HEK293 (cell line): ENCODE results near the gene PPP6R1.

Experiments
- HOXC10 ChIP-seq: sonication (generic); formaldehyde crosslinking; IDR thresholded peaks from 2 replicates; pipeline ENCODE4 v1.8.1; 2023; ENCODE audit warnings: mild to moderate bottlenecking, missing genetic modification reagents
- KLF10 ChIP-seq: fragments of 450-650 bp; IDR thresholded peaks from 2 replicates; pipeline ENCODE4 v1.5.1; 2018; ENCODE audit warnings: missing biosample characterization, mild to moderate bottlenecking, missing genetic modification characterization
- KLF16 ChIP-seq: fragments of 450-650 bp; formaldehyde crosslinking; IDR thresholded peaks from 2 replicates; pipeline ENCODE4 v1.5.1; 2017; ENCODE audit warnings: missing biosample characterization, missing genetic modification characterization
- MYNN ChIP-seq: fragments of 450-650 bp; formaldehyde crosslinking; IDR thresholded peaks from 2 replicates; pipeline ENCODE4 v1.5.1; 2016; ENCODE audit warnings: missing biosample characterization, missing genetic modification characterization, borderline replicate concordance
- MZF1 ChIP-seq: fragments of 450-650 bp; formaldehyde crosslinking; IDR thresholded peaks from 2 replicates; pipeline ENCODE4 v1.5.1; 2017; ENCODE audit warnings: missing biosample characterization, missing genetic modification characterization, borderline replicate concordance
- RBAK ChIP-seq: fragments of 450-650 bp; formaldehyde crosslinking; IDR thresholded peaks from 2 replicates; pipeline ENCODE4 v1.5.1; 2016; ENCODE audit warnings: missing biosample characterization, missing genetic modification characterization
- SP2 ChIP-seq: fragments of 450-650 bp; formaldehyde crosslinking; IDR thresholded peaks from 2 replicates; pipeline ENCODE4 v1.5.1; 2016; ENCODE audit warnings: missing biosample characterization, missing genetic modification characterization
- SP3 ChIP-seq: fragments of 450-650 bp; formaldehyde crosslinking; IDR thresholded peaks from 2 replicates; pipeline ENCODE4 v1.5.1; 2016; ENCODE audit warnings: missing biosample characterization, missing genetic modification characterization
- ZBTB48 ChIP-seq: fragments of 450-650 bp; formaldehyde crosslinking; IDR thresholded peaks from 2 replicates; pipeline ENCODE4 v1.5.1; 2016; ENCODE audit warnings: missing biosample characterization, missing genetic modification characterization
- ZBTB7A ChIP-seq: fragments of 450-650 bp; formaldehyde crosslinking; IDR thresholded peaks from 2 replicates; pipeline ENCODE4 v1.5.1; 2016; ENCODE audit warnings: low read depth, missing biosample characterization, missing genetic modification characterization
- ZFP3 ChIP-seq: fragments of 450-650 bp; formaldehyde crosslinking; IDR thresholded peaks from 2 replicates; pipeline ENCODE4 v1.5.1; 2016; ENCODE audit warnings: low read depth, missing biosample characterization, missing genetic modification characterization
- ZNF140 ChIP-seq: fragments of 450-650 bp; formaldehyde crosslinking; IDR thresholded peaks from 2 replicates; pipeline ENCODE4 v1.5.1; 2016; ENCODE audit warnings: missing biosample characterization, missing genetic modification characterization
- ZNF239 ChIP-seq: fragments of 450-650 bp; formaldehyde crosslinking; IDR thresholded peaks from 2 replicates; pipeline ENCODE4 v1.5.1; 2016; ENCODE audit warnings: missing biosample characterization, missing genetic modification characterization
- ZNF274 ChIP-seq, 2 experiments: fragments of 200-500 bp in 1 of 2; fragments of 450-650 bp in 1 of 2; sonication (Bioruptor generic) in 1 of 2; formaldehyde crosslinking in 1 of 2; IDR thresholded peaks; 2 replicates each; pipeline versions ENCODE4 v1.5.1 to v1.6.1; 2014 to 2016; ENCODE audit warnings: borderline replicate concordance in 1 of 2, inconsistent platforms in 1 of 2, low read length in 1 of 2, missing biosample characterization in 1 of 2, missing genetic modification characterization in 1 of 2
- ZNF292 ChIP-seq: fragments of 450-650 bp; formaldehyde crosslinking; IDR thresholded peaks from 2 replicates; pipeline ENCODE4 v1.5.1; 2016; ENCODE audit warnings: low read depth, missing biosample characterization, missing genetic modification characterization, borderline replicate concordance
- ZNF394 ChIP-seq: fragments of 450-650 bp; formaldehyde crosslinking; IDR thresholded peaks from 2 replicates; pipeline ENCODE4 v1.5.1; 2016; ENCODE audit warnings: missing biosample characterization, missing genetic modification characterization, mild to moderate bottlenecking, moderate library complexity, borderline replicate concordance
- ZNF416 ChIP-seq: fragments of 450-650 bp; formaldehyde crosslinking; IDR thresholded peaks from 2 replicates; pipeline ENCODE4 v1.5.1; 2016; ENCODE audit warnings: missing biosample characterization, missing genetic modification characterization
- ZNF423 ChIP-seq: fragments of 450-650 bp; formaldehyde crosslinking; IDR thresholded peaks from 2 replicates; pipeline ENCODE4 v1.5.1; 2016; ENCODE audit warnings: missing biosample characterization, missing genetic modification characterization
- ZNF621 ChIP-seq: fragments of 450-650 bp; formaldehyde crosslinking; IDR thresholded peaks from 2 replicates; pipeline ENCODE4 v1.5.1; 2017; ENCODE audit warnings: missing biosample characterization, missing genetic modification characterization
- ZNF626 ChIP-seq: fragments of 450-650 bp; sonication (Bioruptor Pico); formaldehyde crosslinking; IDR thresholded peaks from 2 replicates; pipeline ENCODE4 v1.5.1; 2018; ENCODE audit warnings: missing biosample characterization, missing genetic modification characterization, inconsistent platforms
- ZNF677 ChIP-seq: fragments of 450-650 bp; IDR thresholded peaks from 2 replicates; pipeline ENCODE4 v1.5.0; 2018; ENCODE audit warnings: missing biosample characterization, mild to moderate bottlenecking, missing genetic modification characterization, moderate library complexity
- ZNF747 ChIP-seq: fragments of 450-650 bp; formaldehyde crosslinking; IDR thresholded peaks from 2 replicates; pipeline ENCODE4 v1.5.1; 2016; ENCODE audit warnings: missing biosample characterization, missing genetic modification characterization
- ZNF776 ChIP-seq: fragments of 450-650 bp; formaldehyde crosslinking; IDR thresholded peaks from 2 replicates; pipeline ENCODE4 v1.5.0; 2017; ENCODE audit warnings: missing biosample characterization, missing genetic modification characterization, borderline replicate concordance
- ZSCAN16 ChIP-seq: fragments of 450-650 bp; formaldehyde crosslinking; IDR thresholded peaks from 2 replicates; pipeline ENCODE4 v1.5.1; 2016; ENCODE audit warnings: missing biosample characterization, missing genetic modification characterization
- TF ChIP-seq, protein P1 (sequence below): fragments of 450-650 bp; formaldehyde crosslinking; IDR thresholded peaks from 2 replicates; pipeline ENCODE4 v1.5.1; 2017; ENCODE audit warnings: missing biosample characterization, missing genetic modification characterization
- TF ChIP-seq, protein P2 (sequence below): IDR thresholded peaks from 2 replicates; pipeline ENCODE4 v1.6.1; 2011; ENCODE audit warnings: mild to moderate bottlenecking, low read depth, low read length, borderline replicate concordance
- TF ChIP-seq, protein P3 (sequence below): fragments of 450-650 bp; formaldehyde crosslinking; IDR thresholded peaks from 2 replicates; pipeline ENCODE4 v1.5.1; 2016; ENCODE audit warnings: missing biosample characterization, missing genetic modification characterization, borderline replicate concordance
- TF ChIP-seq, protein P4 (sequence below): fragments of 450-650 bp; formaldehyde crosslinking; IDR thresholded peaks from 2 replicates; pipeline ENCODE4 v1.5.1; 2017; ENCODE audit warnings: missing biosample characterization, missing genetic modification characterization

The PPP6R1 gene

DNA sequence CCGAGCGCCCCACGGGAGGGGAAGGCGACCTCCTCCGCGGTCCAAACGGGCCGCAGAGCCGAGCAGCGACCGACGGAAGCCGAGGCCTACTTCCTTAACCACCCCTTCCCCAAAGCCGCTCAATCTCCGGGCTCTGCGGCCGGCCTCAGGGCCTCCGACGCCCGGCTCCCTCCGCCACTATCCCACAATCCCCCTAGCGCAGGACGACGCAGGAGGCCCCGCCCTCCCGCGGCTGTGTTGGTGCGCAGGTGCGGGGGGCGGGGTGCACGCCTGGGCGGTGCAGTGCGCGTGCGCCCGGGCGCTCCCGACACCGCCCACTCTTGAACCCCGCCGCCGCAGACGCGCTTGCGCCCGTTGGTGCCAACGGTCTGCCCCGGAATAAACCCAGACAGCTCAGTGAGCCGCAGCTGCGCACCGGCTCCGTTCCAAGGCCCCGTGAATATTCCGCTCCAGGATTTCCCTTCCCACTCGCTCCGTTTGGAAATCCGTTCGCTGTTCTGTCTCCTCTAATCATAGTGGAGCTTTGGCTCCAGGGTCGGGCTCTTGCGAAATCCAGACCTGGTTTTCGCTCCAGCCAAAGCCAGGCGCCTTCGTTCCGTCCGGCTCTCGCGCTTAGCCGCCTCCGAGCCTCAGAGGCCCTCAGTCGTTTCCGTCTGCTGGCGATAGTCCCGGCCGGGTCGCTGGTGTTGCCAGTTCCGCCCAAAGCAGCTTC, at the start of gene PPP6R1 (continued):
- TF ChIP-seq, protein P1, sequence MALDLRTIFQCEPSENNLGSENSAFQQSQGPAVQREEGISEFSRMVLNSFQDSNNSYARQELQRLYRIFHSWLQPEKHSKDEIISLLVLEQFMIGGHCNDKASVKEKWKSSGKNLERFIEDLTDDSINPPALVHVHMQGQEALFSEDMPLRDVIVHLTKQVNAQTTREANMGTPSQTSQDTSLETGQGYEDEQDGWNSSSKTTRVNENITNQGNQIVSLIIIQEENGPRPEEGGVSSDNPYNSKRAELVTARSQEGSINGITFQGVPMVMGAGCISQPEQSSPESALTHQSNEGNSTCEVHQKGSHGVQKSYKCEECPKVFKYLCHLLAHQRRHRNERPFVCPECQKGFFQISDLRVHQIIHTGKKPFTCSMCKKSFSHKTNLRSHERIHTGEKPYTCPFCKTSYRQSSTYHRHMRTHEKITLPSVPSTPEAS, result no peak; the same call in 1 of the 2 replicates
- TF ChIP-seq HOXC10 (CRISPR knock-in tag), result peak; percentile 3; the same call in 1 of the 2 replicates
- no peak for TF ChIP-seq RBAK (tag by site-specific recombination)
- TF ChIP-seq SP2 (tag by site-specific recombination), result peak; percentile 82
- TF ChIP-seq MZF1, result 0 out of 2 replicates have a peak, but pooled peaks have one; percentile 14
- TF ChIP-seq ZFP3 (tag by site-specific recombination), result no peak
- peak; percentile 55; the same call in 1 of the 2 replicates for TF ChIP-seq ZNF677 (tag by site-specific recombination)
- TF ChIP-seq ZBTB48 (tag by site-specific recombination), result no peak
- TF ChIP-seq KLF10 (tag by site-specific recombination), result peak; percentile 88; the same call in 1 of the 2 replicates
- TF ChIP-seq, protein P2, sequence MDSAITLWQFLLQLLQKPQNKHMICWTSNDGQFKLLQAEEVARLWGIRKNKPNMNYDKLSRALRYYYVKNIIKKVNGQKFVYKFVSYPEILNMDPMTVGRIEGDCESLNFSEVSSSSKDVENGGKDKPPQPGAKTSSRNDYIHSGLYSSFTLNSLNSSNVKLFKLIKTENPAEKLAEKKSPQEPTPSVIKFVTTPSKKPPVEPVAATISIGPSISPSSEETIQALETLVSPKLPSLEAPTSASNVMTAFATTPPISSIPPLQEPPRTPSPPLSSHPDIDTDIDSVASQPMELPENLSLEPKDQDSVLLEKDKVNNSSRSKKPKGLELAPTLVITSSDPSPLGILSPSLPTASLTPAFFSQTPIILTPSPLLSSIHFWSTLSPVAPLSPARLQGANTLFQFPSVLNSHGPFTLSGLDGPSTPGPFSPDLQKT, result no peak
- peak; percentile 79; the same call in 1 of the 2 replicates for TF ChIP-seq ZNF394 (tag by site-specific recombination)
- TF ChIP-seq, protein P3, sequence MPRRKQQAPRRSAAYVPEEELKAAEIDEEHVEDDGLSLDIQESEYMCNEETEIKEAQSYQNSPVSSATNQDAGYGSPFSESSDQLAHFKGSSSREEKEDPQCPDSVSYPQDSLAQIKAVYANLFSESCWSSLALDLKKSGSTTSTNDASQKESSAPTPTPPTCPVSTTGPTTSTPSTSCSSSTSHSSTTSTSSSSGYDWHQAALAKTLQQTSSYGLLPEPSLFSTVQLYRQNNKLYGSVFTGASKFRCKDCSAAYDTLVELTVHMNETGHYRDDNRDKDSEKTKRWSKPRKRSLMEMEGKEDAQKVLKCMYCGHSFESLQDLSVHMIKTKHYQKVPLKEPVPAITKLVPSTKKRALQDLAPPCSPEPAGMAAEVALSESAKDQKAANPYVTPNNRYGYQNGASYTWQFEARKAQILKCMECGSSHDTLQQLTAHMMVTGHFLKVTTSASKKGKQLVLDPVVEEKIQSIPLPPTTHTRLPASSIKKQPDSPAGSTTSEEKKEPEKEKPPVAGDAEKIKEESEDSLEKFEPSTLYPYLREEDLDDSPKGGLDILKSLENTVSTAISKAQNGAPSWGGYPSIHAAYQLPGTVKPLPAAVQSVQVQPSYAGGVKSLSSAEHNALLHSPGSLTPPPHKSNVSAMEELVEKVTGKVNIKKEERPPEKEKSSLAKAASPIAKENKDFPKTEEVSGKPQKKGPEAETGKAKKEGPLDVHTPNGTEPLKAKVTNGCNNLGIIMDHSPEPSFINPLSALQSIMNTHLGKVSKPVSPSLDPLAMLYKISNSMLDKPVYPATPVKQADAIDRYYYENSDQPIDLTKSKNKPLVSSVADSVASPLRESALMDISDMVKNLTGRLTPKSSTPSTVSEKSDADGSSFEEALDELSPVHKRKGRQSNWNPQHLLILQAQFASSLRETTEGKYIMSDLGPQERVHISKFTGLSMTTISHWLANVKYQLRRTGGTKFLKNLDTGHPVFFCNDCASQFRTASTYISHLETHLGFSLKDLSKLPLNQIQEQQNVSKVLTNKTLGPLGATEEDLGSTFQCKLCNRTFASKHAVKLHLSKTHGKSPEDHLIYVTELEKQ (tag by site-specific recombination), result peak; percentile 57; the same call in 1 of the 2 replicates
- peak; percentile 76; the same call in 1 of the 2 replicates for TF ChIP-seq ZBTB7A (tag by site-specific recombination)
- peak; percentile 94 for TF ChIP-seq SP3 (tag by site-specific recombination)
- TF ChIP-seq, protein P4, sequence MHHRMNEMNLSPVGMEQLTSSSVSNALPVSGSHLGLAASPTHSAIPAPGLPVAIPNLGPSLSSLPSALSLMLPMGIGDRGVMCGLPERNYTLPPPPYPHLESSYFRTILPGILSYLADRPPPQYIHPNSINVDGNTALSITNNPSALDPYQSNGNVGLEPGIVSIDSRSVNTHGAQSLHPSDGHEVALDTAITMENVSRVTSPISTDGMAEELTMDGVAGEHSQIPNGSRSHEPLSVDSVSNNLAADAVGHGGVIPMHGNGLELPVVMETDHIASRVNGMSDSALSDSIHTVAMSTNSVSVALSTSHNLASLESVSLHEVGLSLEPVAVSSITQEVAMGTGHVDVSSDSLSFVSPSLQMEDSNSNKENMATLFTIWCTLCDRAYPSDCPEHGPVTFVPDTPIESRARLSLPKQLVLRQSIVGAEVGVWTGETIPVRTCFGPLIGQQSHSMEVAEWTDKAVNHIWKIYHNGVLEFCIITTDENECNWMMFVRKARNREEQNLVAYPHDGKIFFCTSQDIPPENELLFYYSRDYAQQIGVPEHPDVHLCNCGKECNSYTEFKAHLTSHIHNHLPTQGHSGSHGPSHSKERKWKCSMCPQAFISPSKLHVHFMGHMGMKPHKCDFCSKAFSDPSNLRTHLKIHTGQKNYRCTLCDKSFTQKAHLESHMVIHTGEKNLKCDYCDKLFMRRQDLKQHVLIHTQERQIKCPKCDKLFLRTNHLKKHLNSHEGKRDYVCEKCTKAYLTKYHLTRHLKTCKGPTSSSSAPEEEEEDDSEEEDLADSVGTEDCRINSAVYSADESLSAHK (tag by site-specific recombination), result peak; percentile 73
- TF ChIP-seq ZSCAN16 (tag by site-specific recombination), result peak; percentile 16; the same call in 1 of the 2 replicates
- peak; percentile 89 for TF ChIP-seq KLF16 (tag by site-specific recombination)
- TF ChIP-seq ZNF621 (tag by site-specific recombination), result no peak
- TF ChIP-seq ZNF239 (tag by site-specific recombination), result 0 out of 2 replicates have a peak, but pooled peaks have one; percentile 28
- TF ChIP-seq ZNF776 (tag by site-specific recombination), result no peak
- no peak for TF ChIP-seq ZNF423 (tag by site-specific recombination)
- no peak for TF ChIP-seq ZNF416 (tag by site-specific recombination)
- no peak for TF ChIP-seq ZNF747 (tag by site-specific recombination)
- peak; percentile 94; the same call in 1 of the 2 replicates for TF ChIP-seq ZNF626 (tag by site-specific recombination)
- no peak for TF ChIP-seq MYNN (tag by site-specific recombination)
- TF ChIP-seq ZNF140, result no peak
- no peak for TF ChIP-seq ZNF292 (tag by site-specific recombination)
- TF ChIP-seq ZNF274 (IDR thresholded peaks at IDR 0.05; ENCODE audit: low read length), result no peak
- no peak for TF ChIP-seq ZNF274 (tag by site-specific recombination; IDR thresholded peaks at IDR 0.05; ENCODE audit: borderline replicate concordance)
